Stimulated activated CD4-positive, alpha-beta T cell treated with anti-CD3 and anti-CD28 coated beads, Interleukin-12 subunit alpha, Interleukin-12 subunit beta, amount 100 ng/mL, for 48 hours (primary cell): Measurements from ENCODE around the gene LRRFIP2.
"Not testable (repeated sequence)": the region's sequence is repeated elsewhere in the genome, so short reads cannot be mapped to it uniquely, and the experiment has no call there.

Experiments
- DNase-seq, 3 donors: peaks; one replicate each; pipeline ENCODE4 v3.0.0-alpha.2; 2020; ENCODE audit warnings: low read depth in 2 of 3, low spot score in 1 of 3

The LRRFIP2 gene

GRCh38 chr3:37072892-37073291, 101.5 kb downstream of the LRRFIP2 start:
- DNase-seq, result no peak

GRCh38 chr3:37071921-37072320, 102.5 kb downstream of the LRRFIP2 start:
- DNase-seq, result no peak

GRCh38 chr3:37068031-37068430, 106.4 kb downstream of the LRRFIP2 start:
- no peak for DNase-seq

- DNase-seq, result no peak
Measured at GRCh38 chr3:37067577-37067976, 106.8 kb downstream of the LRRFIP2 start.

GRCh38 chr3:37064747-37065146, 109.6 kb downstream of the LRRFIP2 start:
- DNase-seq, result no peak

- DNase-seq, result no peak
Measured at GRCh38 chr3:37058117-37058516, 116.3 kb downstream of the LRRFIP2 start.

- DNase-seq, result no peak
Measured at GRCh38 chr3:37056826-37057225, 117.6 kb downstream of the LRRFIP2 start.

- not testable (repeated sequence) for DNase-seq
Measured at GRCh38 chr3:37055077-37055476, 119.3 kb downstream of the LRRFIP2 start.

- DNase-seq, result no peak
Measured at GRCh38 chr3:37054370-37054769, 120.0 kb downstream of the LRRFIP2 start.

GRCh38 chr3:37053753-37054152, 120.6 kb downstream of the LRRFIP2 start:
- no peak for DNase-seq

GRCh38 chr3:37053337-37053736, 121.0 kb downstream of the LRRFIP2 start:
- DNase-seq, result no peak

GRCh38 chr3:37052860-37053259, 121.5 kb downstream of the LRRFIP2 start:
- no peak for DNase-seq

- DNase-seq, result no peak
Measured at GRCh38 chr3:37050282-37050681, 124.1 kb downstream of the LRRFIP2 start.

GRCh38 chr3:37042712-37043111, 131.7 kb downstream of the LRRFIP2 start:
- not testable (repeated sequence) for DNase-seq

GRCh38 chr3:37041546-37042195, 132.7 kb downstream of the LRRFIP2 start:
- DNase-seq, result no peak

GRCh38 chr3:37040231-37040630, 134.2 kb downstream of the LRRFIP2 start:
- no peak for DNase-seq

GRCh38 chr3:37039161-37039846, 135.1 kb downstream of the LRRFIP2 start:
- no peak for DNase-seq

GRCh38 chr3:37037352-37037751, 137.0 kb downstream of the LRRFIP2 start:
- no peak for DNase-seq

- DNase-seq, result no peak
Measured at GRCh38 chr3:37032961-37033360, 141.4 kb downstream of the LRRFIP2 start.

GRCh38 chr3:37031096-37031682, 143.2 kb downstream of the LRRFIP2 start:
- no peak for DNase-seq

- no peak for DNase-seq
Measured at GRCh38 chr3:37030588-37030987, 143.8 kb downstream of the LRRFIP2 start.

- DNase-seq, result no peak
Measured at GRCh38 chr3:37029516-37030163, 144.7 kb downstream of the LRRFIP2 start.
